MM.1S (cell line): ENCODE measurements around the gene HIVEP1.

ENCODE experiments used
- DNase-seq: peaks from one replicate; pipeline ENCODE4 v3.0.0-alpha.2; 2015
- H2AFZ ChIP-seq: fragments of 300-600 bp; sonication (generic); 2 replicates; pipeline ENCODE4 v1.6.0; 2016; ENCODE audit warnings: antibody characterized with exemption, low read length
- H3F3A ChIP-seq: fragments of 300-600 bp; sonication (generic); 2 replicates; pipeline ENCODE4 v1.6.1; 2016; ENCODE audit warnings: mild to moderate bottlenecking, antibody characterized with exemption, low read length, moderate library complexity, mixed read lengths; ENCODE audit not compliant: insufficient read depth
- H3K27ac ChIP-seq: fragments of 300-600 bp; sonication (generic); 2 replicates; pipeline ENCODE4 v1.5.1; 2016; ENCODE audit warnings: mild to moderate bottlenecking, low read length
- H3K27me3 ChIP-seq: fragments of 300-600 bp; sonication (generic); replicated peaks from 2 replicates; pipeline ENCODE4 v1.6.0; 2016; ENCODE audit warnings: low read length; ENCODE audit not compliant: insufficient read depth
- H3K36me3 ChIP-seq: fragments of 300-600 bp; sonication (generic); replicated peaks from 2 replicates; pipeline ENCODE4 v1.6.1; 2016; ENCODE audit warnings: mild to moderate bottlenecking, low read length, mixed read lengths; ENCODE audit not compliant: insufficient read depth
- H3K4me1 ChIP-seq: fragments of 300-600 bp; sonication (generic); 2 replicates; pipeline ENCODE4 v1.6.1; 2016; ENCODE audit warnings: low read length, mixed read lengths
- H3K4me2 ChIP-seq: fragments of 300-600 bp; sonication (generic); 2 replicates; pipeline ENCODE4 v1.6.0; 2016; ENCODE audit warnings: low read depth, low read length
- H3K4me3 ChIP-seq: fragments of 300-600 bp; sonication (generic); 2 replicates; pipeline ENCODE4 v1.5.1; 2016; ENCODE audit warnings: low read length, mixed read lengths
- H3K79me2 ChIP-seq: fragments of 300-600 bp; sonication (generic); 2 replicates; pipeline ENCODE4 v1.6.1; 2016; ENCODE audit warnings: mixed run types, low read length, mixed read lengths
- H3K9ac ChIP-seq: fragments of 300-600 bp; sonication (generic); 2 replicates; pipeline ENCODE4 v1.6.1; 2016; ENCODE audit warnings: low read length, mixed read lengths
- H3K9me2 ChIP-seq: fragments of 300-600 bp; sonication (generic); replicated peaks from 2 replicates; pipeline ENCODE4 v1.6.1; 2016; ENCODE audit warnings: mild to moderate bottlenecking, low read length, mixed read lengths; ENCODE audit not compliant: insufficient read depth
- H3K9me3 ChIP-seq: fragments of 300-600 bp; sonication (generic); replicated peaks from 2 replicates; pipeline ENCODE4 v1.6.1; 2016; ENCODE audit warnings: mild to moderate bottlenecking, low read length, mixed read lengths; ENCODE audit not compliant: insufficient read depth
- H4K20me1 ChIP-seq: fragments of 300-600 bp; sonication (generic); 2 replicates; pipeline ENCODE4 v1.6.1; 2016; ENCODE audit warnings: mild to moderate bottlenecking, low read length, moderate library complexity, mixed read lengths; ENCODE audit not compliant: insufficient read depth
- CTCF ChIP-seq: fragments of 300-600 bp; sonication (generic); IDR thresholded peaks from 2 replicates; pipeline ENCODE4 v1.5.1; 2016; ENCODE audit warnings: antibody characterized with exemption, low read length, mixed read lengths
- EZH2 ChIP-seq: fragments of 300-600 bp; sonication (generic); optimal IDR thresholded peaks from 2 replicates; pipeline ENCODE3; 2017; ENCODE audit warnings: low read depth, mild to moderate bottlenecking, antibody characterized with exemption, low read length, mixed read lengths
- EZH2phosphoT487 ChIP-seq: fragments of 300-600 bp; sonication (generic); IDR thresholded peaks from 2 replicates; pipeline ENCODE4 v1.6.1; 2018; ENCODE audit warnings: antibody characterized with exemption, low read length

The HIVEP1 gene

GRCh38 chr6:12066297-12066696 lies 54.2 kb downstream of the HIVEP1 start:
- Histone ChIP-seq H3K36me3 (no peaks in the 10 kb centered on the region), H3K27me3 (no peaks in the 10 kb centered on the region), H4K20me1 (no peaks in the 10 kb centered on the region), H3K9ac (no peak overlapping the region), H3K9me2 (no peaks in the 10 kb centered on the region), H3K79me2 (peaks cover 92% of the 10 kb centered on the region), H3K4me1 (peaks cover 10% of the 10 kb centered on the region; the same call in 1 of the 2 replicates), H3K27ac (no peak overlapping the region), H3K4me3 (no peak overlapping the region), H3F3A (0 out of 2 replicates have a peak, but pooled peaks cover 6% of the 10 kb centered on the region), H3K4me2 (no peak overlapping the region), H3K9me3 (no peaks in the 10 kb centered on the region), H2AFZ (no peak overlapping the region)
- no peak for DNase-seq
- no peak for TF ChIP-seq EZH2phosphoT487
- no peak for TF ChIP-seq CTCF
- TF ChIP-seq EZH2 = no peak

DNA sequence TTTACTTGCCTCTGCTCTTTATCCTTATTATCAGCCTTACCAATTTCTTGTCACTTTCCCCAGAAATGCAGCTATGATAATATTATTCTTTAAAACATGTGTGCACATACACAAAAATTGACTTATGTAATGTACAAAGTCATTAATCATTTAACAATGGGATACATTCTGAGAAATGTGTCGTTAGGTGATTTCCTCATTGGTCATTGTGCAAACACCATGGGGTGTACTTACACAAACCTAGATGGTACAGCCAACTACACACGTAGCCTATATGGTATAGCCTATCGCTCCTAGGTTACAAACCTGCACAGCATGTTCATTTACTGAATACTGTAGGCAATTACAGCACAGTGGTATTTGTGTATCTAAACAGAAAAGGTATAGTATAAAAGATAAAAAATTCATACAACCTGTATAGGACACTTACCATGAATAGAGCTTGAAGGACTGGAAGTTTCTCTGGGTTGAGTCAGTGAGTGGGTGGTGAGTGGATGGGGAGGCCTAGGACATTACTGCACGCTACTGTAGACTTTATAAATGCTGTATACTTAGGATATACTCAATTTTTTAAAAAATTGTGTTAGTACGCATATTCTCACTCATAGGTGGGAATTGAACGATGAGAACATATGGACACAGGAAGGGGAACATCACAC lies 56.9 kb downstream of the HIVEP1 start:
- H3K9me2 ChIP-seq = no peaks in the 10 kb centered on the region

GRCh38 chr6:12069891-12070529 lies 57.9 kb downstream of the HIVEP1 start:
- Histone ChIP-seq H3F3A (0 out of 2 replicates have a peak, but pooled peaks cover 5% of the 10 kb centered on the region), H3K9ac (no peak overlapping the region), H3K27ac (no peak overlapping the region), H3K27me3 (no peaks in the 10 kb centered on the region), H3K9me2 (no peaks in the 10 kb centered on the region), H3K4me2 (no peak overlapping the region), H3K4me3 (no peak overlapping the region), H3K79me2 (peaks cover 91% of the 10 kb centered on the region), H3K9me3 (no peaks in the 10 kb centered on the region), H3K4me1 (peaks cover 6% of the 10 kb centered on the region; the same call in 1 of the 2 replicates), H2AFZ (no peak overlapping the region), H3K36me3 (no peaks in the 10 kb centered on the region), H4K20me1 (no peaks in the 10 kb centered on the region)
- TF ChIP-seq EZH2phosphoT487 = no peak
- TF ChIP-seq CTCF = no peak
- TF ChIP-seq EZH2 = no peak
- DNase-seq = no peak

More for the DNA sequence above, 56.9 kb downstream of the HIVEP1 start:
- no peaks in the 10 kb centered on the region for H4K20me1 ChIP-seq
- H3K4me3 ChIP-seq = no peak overlapping the region
- no peak overlapping the region for H3K4me2 ChIP-seq
- H3K4me1 ChIP-seq = peaks cover 6% of the 10 kb centered on the region; the same call in 1 of the 2 replicates
- DNase-seq = no peak
- TF ChIP-seq EZH2 = no peak
- TF ChIP-seq CTCF = no peak
- no peak for TF ChIP-seq EZH2phosphoT487
- H3K27me3 ChIP-seq = no peaks in the 10 kb centered on the region
- no peaks in the 10 kb centered on the region for H3K36me3 ChIP-seq
- no peaks in the 10 kb centered on the region for H3K9me3 ChIP-seq
- H3F3A ChIP-seq = 0 out of 2 replicates have a peak, but pooled peaks cover 5% of the 10 kb centered on the region
- H3K9ac ChIP-seq = no peak overlapping the region
- no peak overlapping the region for H3K27ac ChIP-seq
- peaks cover 92% of the 10 kb centered on the region for H3K79me2 ChIP-seq
- H2AFZ ChIP-seq = no peak overlapping the region
